ENCODE data around the gene BTBD18. TPM values are rescaled to one million over a fixed set of nuclear protein-coding genes. Genes with fewer than 3 reads are reported as not detected.

Gene BTBD18
- total RNA-seq, 3 donors from 2014 or later, result not detected

DNA sequence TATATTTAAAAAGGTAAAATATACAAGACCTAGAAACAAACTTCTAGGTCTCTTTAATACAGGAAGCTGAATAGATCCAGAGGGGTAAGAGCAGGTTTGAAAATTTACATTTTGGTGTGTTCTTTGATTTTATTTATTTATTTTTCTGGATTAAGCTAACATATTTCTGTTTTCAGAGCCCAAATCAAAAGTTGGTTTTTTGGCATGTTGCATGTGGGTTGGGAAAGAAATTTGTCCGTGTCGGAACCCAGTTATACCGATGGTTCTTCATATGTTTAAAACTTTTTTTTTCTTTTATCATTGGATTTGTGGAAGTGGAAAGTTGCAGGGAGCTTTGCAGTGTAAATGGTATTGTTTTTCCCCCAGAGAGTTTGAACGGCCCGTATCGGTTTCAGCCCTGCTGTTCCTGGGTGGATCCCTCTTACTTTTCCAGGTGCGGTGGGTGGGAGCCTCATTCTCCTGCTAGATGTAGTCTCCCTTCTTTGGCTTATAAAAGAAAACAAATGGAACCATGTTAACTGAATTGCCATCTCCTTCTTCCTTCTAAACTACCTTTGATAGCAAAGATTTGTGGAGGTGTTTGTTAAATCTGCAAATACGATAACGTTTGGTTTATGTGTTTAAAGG is 10.7 kb upstream of the BTBD18 start:
- intact Hi-C loops (cut with DNase I; ENCODE audit: low total_unique reads), result no loop called here
- H3K4me1 ChIP-seq, result peaks cover 0 to 7% of the 10 kb centered on the region in 2 donors
- TF ChIP-seq, protein P1, sequence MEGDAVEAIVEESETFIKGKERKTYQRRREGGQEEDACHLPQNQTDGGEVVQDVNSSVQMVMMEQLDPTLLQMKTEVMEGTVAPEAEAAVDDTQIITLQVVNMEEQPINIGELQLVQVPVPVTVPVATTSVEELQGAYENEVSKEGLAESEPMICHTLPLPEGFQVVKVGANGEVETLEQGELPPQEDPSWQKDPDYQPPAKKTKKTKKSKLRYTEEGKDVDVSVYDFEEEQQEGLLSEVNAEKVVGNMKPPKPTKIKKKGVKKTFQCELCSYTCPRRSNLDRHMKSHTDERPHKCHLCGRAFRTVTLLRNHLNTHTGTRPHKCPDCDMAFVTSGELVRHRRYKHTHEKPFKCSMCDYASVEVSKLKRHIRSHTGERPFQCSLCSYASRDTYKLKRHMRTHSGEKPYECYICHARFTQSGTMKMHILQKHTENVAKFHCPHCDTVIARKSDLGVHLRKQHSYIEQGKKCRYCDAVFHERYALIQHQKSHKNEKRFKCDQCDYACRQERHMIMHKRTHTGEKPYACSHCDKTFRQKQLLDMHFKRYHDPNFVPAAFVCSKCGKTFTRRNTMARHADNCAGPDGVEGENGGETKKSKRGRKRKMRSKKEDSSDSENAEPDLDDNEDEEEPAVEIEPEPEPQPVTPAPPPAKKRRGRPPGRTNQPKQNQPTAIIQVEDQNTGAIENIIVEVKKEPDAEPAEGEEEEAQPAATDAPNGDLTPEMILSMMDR (IDR thresholded peaks at IDR 0.05), result no peak
- TF ChIP-seq POLR2AphosphoS5 (IDR thresholded peaks at IDR 0.05) (no peak), POLR2A (IDR thresholded peaks at IDR 0.05) (no peak)

DNA sequence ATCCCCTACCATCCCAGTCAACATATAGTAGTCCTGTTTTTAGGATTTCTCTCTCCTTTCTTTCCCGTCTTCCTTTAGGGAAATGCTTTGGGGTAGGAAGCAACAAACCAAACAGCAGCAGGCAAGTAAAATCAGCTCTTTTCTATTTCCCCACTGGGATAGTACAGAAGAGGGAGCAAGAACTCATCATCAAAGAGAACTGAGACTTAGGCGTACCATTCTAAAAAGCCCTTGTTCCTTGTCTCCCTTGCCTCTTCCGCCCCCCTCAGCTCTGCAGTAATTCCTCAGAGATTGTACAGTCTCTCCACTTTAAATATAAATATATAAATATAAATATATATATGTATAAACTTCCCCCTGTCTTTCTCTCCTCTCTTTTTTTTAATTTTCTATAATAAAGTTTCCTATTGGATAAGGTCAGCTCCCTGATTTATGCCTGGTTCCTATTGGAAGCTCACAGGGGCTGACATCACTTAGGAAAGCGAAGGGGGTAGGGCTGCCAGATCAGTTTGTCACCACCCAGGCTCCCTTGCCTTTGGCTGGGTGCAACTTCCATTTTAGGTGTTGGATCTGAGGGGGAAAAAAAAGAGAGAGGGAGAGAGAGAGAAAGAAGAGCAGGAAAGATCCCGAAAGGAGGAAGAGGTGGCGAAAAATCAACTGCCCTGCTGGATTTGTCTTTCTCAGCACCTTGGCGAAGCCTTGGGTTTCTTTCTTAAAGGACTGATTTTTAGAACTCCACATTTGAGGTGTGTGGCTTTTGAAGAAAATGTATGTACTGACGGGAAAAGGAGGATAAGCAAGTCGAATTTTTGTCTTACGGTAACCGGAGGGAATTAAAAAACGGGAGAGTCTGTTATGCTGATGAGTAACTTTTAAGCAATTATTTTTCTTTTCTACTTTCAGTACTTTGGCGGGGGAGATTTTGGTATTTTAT is 9.9 kb upstream of the BTBD18 start, which contains the start of gene CTNND1:
Gene CTNND1 (plus strand): TSS at position 502 of the 934 bp plus-strand sequence. CDS start 29,677 bp downstream, outside the sequence.
- Histone ChIP-seq H3K4me3 (peak within 1 kb of the TSS; percentile 65 to 71 (median 65)), H3K27ac (peak within 1 kb of the TSS; percentile 92 to 97), H3K27me3 (no peaks in the 10 kb centered on the region), H3K4me1 (peaks cover 0 to 7% of the 10 kb centered on the region in 2 donors), H3K36me3 (no peaks in the 10 kb centered on the region), H3K9me3 (no peaks in the 10 kb centered on the region)
- TF ChIP-seq POLR2AphosphoS5 (IDR thresholded peaks at IDR 0.05) (peak; percentile 76 to 94 (median 89)), POLR2A (IDR thresholded peaks at IDR 0.05) (peak; percentile 79)
- TF ChIP-seq, protein P1 (IDR thresholded peaks at IDR 0.05), result peak in 1 of 3 donors; percentile 31
- DNase-seq (ENCODE audit: low spot score in 2 of 2), result peak; percentile 89 to 96
- intact Hi-C loops (cut with DNase I; ENCODE audit: low total_unique reads), result no loop called here

More for the DNA sequence above, 10.7 kb upstream of the BTBD18 start:
- no peak for DNase-seq (ENCODE audit: low spot score in 2 of 2)
- H3K27ac ChIP-seq, result peak overlapping the region; percentile 92 to 97
- no peaks in the 10 kb centered on the region for H3K27me3 ChIP-seq
- no peaks in the 10 kb centered on the region for H3K9me3 ChIP-seq
- no peaks in the 10 kb centered on the region for H3K36me3 ChIP-seq
- peak overlapping the region; percentile 65 to 71 (median 65) for H3K4me3 ChIP-seq

- H3K4me1 ChIP-seq, result no peaks in the 10 kb centered on the region
- no peak overlapping the region for H3K27ac ChIP-seq
- no peak for DNase-seq (ENCODE audit: low spot score in 2 of 2)
- no peaks in the 10 kb centered on the region for H3K9me3 ChIP-seq
- H3K36me3 ChIP-seq, result no peaks in the 10 kb centered on the region
- TF ChIP-seq POLR2AphosphoS5 (IDR thresholded peaks at IDR 0.05) (no peak), POLR2A (IDR thresholded peaks at IDR 0.05) (no peak)
- TF ChIP-seq, protein P1 (IDR thresholded peaks at IDR 0.05), result no peak
- no peak overlapping the region for H3K4me3 ChIP-seq
- H3K27me3 ChIP-seq, result no peaks in the 10 kb centered on the region
- intact Hi-C loops (cut with DNase I; ENCODE audit: low total_unique reads), result no loop called here
These were observed 6.6 kb upstream of the BTBD18 start for GRCh38 chr11:57758174-57758573.

- Histone ChIP-seq H3K27me3 (no peaks in the 10 kb centered on the region), H3K4me3 (no peak overlapping the region), H3K36me3 (no peaks in the 10 kb centered on the region), H3K27ac (no peak overlapping the region), H3K4me1 (peaks cover 0 to 2% of the 10 kb centered on the region in 2 donors), H3K9me3 (no peaks in the 10 kb centered on the region)
- TF ChIP-seq, protein P1 (IDR thresholded peaks at IDR 0.05), result no peak
- TF ChIP-seq POLR2A (IDR thresholded peaks at IDR 0.05) (no peak), POLR2AphosphoS5 (IDR thresholded peaks at IDR 0.05) (no peak)
- no peak for DNase-seq (ENCODE audit: low spot score in 2 of 2)
- intact Hi-C loops (cut with DNase I; ENCODE audit: low total_unique reads), result no loop called here
These were observed 1.3 kb upstream of the BTBD18 start for GRCh38 chr11:57752954-57753353.
